ENCODE measurements around the gene OSBPL2.

The OSBPL2 gene

DNA sequence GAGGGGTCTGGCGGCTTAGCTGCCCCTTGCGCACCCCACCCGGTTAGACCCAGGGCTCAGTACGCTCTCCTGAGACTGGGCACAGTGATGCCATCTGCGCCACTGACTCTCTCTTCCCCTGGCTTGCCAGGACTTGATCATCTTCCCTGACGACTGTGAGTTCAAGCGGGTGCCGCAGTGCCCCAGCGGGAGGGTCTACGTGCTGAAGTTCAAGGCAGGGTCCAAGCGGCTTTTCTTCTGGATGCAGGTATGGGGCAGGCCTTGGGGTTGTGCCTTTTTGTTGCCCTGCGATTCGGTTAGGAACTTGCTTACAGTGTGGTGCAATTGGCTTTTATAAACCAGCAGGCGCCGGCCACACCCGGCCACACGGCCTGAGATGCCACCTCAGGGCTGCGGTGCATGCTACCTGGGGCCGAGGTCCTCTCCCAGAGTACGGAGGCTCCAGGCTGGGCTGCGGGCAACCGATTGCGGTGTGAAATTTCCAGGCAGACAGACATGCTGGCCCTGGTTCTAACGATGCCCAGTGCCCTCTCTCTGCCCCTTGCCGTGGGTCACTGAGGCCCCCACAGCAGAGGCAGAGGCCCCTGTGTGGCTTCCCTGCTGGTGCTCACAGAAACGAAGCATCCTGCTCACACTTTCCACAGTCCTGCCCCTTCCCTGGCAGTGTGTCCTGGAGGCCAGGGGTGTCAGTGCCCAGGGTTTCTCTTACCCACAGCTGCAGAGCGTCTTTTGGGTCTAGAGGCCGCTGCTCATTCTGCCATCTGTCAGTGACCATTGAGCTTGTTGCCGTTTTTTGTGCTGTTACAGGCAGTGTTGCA is 66.2 kb downstream of the OSBPL2 start:
- DNase-seq = no peak

- DNase-seq = no peak
These were observed 66.9 kb downstream of the OSBPL2 start for GRCh38 chr20:62305149-62305764.

- no peak for DNase-seq
These were observed 67.6 kb downstream of the OSBPL2 start for GRCh38 chr20:62305765-62306413.

DNA sequence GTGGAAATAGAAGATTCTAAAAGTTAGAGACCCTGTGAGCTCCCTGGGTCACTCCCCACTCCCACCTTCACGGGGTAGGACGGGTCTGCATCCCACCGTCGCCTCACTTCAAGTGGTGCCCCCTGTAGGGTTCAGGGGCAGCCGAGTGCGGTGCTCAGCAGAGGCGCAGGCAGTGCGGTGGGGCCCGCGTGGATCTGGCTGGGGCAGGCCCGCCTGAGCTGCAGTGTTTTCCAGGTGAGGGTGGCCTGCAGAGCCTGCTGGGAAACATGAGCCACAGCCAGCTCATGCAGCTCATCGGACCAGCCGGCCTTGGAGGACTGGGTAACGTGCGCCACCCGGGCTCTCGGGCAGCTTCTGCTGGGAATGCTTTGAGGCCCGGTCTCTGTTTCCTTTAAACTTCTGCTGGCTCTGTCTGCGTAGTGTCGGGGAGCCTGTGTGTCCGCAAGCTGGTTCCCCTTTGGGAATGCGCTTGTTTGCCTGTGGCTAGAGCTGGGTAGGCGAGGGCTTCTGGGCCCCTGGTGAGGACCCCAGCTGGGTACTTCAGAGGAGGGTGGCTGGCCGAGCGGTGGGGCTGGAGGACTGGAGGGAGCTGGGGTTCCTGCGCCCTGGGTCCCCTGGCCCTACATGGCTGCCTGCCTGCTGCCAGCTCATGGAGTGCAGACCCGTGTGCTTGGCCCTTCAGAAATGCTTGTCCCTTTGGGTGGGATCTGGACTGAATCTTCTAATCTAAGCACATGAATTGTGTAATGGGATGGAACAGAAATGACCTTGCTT is 68.3 kb downstream of the OSBPL2 start:
- no peak for DNase-seq

GRCh38 chr20:62307226-62308101 is 69.1 kb downstream of the OSBPL2 start:
- no peak for DNase-seq

GRCh38 chr20:62308102-62308822 is 69.9 kb downstream of the OSBPL2 start:
- no peak for DNase-seq

DNA sequence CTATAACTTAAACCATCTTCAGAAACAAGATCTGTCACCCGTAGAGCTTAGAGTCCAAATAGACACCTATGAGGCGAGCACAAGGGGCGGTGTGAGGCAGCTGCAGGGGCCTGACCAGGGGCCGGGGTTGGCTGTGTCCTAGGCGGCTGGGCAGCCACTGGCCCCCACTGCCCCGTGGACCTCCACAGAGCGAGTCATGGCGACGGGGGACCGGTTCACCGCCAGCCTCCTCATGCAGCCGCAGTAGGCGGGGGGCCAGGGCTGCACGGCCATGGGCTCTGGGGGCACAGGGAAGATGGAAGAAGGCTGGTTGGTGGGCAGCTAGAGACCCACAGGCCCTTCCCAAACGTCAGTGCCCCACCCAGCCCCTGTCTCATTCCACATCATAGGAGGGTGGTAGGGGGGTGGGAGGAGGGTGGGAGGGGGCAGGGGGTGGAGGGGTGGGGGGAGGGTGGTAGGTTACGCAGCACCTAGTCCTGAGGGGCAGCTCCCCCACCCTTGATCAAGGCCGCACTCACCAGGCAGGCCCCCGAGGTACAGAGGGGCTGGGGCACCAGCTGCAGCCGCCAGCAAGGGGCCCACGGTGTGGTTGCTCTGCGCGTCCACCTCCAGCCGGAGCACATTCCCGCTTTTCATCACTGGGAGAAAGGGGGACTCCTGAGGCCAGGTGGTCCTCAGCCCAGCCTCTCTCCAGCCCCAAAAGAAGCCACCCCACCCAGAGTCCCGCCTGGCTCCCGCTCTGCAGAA is 71.0 kb downstream of the OSBPL2 start:
- no peak for DNase-seq

DNA sequence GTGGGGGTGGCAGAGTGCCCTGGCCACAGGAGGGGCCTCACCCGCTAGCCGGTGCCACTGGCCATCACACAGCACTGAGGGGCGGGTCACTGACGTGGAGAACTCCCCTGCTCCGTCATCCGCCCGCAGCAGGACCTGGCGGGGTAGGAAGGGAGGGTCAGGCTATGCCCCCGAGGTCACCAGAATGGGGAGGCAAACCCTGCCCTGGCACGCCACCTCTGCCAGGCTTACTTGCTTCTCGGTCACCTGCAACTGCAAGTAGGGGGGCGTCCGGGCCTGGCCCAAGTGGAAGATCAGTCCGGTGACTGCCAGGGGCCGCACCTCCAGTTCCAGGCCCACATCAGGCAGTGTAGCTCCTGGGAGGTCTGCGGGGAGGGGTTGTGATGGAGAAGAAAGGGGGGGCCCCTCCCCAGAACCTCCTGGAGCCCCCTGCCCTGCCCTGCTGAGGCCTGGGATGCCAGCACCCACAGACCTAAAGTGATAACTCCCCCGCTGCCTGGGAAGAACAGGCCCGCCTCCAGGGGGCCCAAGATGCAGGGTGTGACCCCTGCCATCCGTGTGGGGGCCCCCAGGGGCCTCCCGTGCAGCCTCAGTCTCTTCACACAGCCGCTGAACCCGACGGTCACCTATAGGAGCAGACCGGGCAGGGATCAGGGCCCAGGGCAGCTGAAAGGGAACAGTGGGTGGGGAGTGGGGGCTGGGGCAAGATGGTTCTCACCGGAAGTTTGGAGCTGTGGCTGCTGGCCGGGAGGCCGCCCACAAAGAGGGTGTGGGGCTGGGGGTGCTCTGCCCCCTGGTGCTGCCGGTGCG is 71.8 kb downstream of the OSBPL2 start:
- DNase-seq = no peak

DNA sequence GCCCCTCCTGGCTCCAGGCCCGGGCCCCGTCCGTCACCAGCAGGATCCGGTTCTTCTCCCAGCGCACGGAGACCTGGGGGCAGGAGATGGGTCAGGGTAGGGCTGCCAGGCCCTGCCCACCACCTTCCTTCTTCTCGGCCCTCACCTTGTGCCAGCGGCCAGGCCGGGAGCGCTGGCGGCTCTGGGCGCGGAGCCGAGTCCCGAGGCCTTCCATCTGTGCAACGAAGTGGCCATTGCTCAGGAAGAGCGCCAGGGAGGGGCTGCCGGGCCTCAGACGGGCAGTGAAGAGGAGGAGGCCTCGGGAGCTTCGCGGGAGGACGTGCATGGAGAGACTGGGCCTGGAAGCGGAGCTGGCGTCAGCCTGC is 72.4 kb downstream of the OSBPL2 start:
- no peak for DNase-seq

- DNase-seq = no peak
These were observed 72.8 kb downstream of the OSBPL2 start for GRCh38 chr20:62311150-62311549.

DNA sequence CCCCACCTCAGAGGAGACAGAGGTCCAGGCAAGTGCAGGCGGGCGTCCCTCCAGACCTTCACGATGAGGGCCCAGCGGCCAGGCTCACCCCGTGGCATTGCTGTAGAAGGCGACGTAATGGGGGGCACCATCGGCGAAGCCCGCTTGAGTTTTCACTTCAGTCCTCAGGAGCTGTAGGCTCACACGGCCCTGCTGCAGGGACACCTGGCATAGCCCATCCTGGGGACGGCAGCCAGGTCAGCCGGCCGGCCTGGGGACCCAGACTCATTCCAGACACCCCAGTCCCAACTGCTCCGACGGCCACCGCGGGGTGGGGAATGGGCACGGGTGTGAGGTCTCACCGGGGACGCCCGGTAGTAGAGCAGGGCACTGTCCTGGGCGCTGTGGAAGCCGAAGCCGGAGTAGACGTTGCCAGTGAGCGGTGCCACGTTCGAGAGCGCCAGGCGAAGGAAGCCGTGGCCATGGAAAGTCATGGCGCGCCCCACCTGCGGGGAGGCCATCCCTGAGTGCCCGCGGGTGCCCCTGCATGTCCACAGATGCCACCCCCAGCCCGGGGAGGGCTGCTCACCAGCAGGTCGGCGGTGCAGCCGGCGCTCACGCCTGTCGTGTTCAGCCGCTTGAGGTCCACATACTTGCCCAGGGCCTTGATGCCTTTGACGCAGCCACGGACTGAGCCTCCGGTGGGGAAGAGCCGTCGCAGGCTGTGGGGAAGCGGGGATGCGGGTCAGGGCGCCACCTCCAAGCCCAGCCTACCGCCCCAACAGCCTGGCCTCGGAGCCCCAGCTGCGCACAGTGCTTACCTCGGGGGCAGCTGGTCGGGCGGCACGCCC is 73.7 kb downstream of the OSBPL2 start:
- no peak for DNase-seq

GRCh38 chr20:62312662-62312977 is 74.3 kb downstream of the OSBPL2 start:
- DNase-seq = no peak

DNA sequence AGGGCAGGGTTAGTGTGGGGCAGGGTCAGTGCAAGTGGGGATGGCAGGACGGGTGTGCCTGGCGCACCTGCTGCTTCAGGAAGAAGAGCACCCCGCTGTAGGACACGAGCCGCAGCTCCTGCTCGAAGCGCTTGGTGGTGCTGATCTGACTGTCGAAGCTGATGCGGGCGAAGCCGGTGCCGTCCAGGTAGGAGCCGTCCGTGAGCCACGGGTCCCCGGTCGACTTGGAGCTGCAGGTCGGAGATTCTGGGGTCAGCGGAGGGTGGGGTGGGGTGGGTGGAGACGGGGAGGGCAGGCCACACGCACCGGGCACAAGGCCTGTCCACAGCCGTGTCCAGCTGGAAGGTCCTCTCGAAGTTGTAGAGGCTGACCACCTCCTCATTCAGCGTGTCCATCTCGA is 74.7 kb downstream of the OSBPL2 start:
- no peak for DNase-seq

DNA sequence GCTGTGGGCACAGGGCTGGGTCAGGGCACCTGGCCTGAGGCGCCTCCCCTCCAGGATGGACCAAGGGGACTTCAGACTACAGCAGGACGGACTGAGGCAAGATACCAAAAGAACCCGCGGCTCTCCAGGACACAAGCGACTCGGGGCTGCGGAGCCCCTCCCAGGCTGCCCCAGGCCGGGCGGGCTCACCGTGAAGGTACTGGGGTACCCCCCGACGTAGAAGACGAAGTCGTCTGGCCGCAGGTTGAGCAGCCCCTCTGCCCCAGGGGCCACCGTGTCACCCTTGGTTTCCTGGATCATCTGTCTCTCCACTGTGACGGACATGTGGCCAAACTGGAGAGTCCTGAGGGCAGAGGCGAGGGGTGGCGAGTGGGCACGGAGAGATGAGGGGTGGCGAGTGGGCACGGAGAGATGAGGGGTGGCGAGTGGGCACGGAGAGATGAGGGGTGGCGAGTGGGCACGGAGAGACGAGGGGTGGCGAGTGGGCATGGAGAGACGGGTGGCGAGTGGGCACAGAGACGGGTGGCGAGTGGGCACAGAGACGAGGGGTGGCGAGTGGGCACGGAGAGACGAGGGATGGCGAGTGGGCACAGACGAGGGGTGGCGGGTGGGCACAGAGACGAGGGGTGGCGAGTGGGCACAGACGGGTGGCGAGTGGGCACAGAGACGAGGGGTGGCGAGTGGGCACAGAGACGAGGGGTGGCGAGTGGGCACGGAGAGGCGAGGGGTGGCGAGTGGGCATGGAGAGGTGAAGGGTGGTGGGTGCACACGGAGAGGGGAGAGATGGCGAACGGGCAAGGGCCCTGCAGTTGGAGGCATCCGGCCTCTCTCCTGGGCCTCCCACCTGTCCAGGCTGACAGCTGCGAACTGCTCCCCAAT is 75.4 kb downstream of the OSBPL2 start:
- no peak for DNase-seq

DNA sequence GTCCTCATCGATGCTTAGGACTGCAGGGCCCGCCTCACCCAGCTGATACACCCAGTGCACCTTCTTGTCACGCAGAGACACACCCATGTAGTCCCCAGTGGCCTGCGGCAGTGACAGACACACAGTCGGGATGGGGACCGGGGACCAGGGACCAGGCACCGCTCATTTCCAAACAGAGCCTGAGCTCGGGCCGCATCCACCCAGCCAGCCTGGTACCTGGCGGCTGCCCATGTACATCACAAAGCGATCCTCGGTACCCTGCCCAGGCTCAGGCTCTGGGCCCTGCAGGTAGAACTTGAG is 76.0 kb downstream of the OSBPL2 start:
- no peak for DNase-seq

DNA sequence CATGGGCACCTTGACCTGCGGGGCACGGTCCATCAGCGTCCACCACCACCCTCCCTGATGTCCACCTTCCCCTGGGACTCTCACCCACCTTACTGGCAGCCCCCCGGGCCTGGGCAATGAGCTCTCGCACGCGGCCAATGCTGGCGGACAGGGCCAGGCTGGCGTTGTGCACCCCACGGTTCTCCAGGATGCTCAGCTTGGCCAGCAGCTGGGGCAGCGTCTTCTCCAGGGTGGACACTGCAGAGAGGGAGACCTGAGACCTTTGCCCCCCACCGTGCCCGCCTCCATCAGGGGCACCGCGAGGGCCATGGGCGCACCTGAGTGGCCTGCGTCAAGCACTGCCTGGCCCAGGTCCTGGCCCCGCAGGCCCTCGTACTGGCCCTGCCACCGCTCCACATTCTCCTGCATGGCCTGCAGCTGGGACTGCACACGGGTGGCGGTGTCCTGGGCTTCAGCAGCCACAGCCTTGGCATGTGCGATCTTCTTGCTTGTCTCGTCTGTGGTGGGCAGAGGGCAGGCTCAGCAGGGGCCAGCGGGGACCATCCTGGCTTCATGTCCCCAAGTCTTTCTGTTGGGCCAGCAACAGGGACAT is 76.5 kb downstream of the OSBPL2 start:
- DNase-seq = no peak

DNA sequence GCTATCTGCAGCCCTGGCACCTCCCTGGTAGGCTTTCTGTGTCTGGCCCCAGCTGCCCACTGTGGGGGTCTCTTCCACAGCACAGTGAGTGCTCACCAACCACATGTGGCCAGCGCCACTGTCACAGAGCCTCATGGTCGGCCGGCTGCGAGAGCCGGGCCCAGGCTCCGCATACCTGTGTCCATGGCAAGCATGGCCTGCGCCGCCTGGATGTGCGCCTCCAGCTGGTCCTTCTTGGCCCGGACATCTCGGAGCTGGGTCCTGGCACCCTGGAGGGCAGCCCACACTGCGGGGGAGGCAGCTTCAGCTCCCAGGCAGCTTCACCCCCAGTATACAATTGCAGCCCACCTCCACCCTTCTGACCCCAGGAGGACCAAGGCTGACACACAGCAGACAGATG is 77.5 kb downstream of the OSBPL2 start:
- no peak for DNase-seq

Data from suppressor macrophage treated with lipopolysaccharide for 4 hours (primary cell).